HFF-Myc (cell line): Measurements from ENCODE around the gene ANO5.

Source experiments
- DNase-seq: peaks from one replicate; pipeline ENCODE4 v3.0.0-alpha.2; 2011; ENCODE audit warnings: low read depth; ENCODE audit errors: extremely low read depth
- H3K4me3 ChIP-seq: replicated peaks from 2 replicates; pipeline ENCODE4 v1.5.1; 2011; ENCODE audit warnings: low read depth, mild to moderate bottlenecking, control low read depth, low read length
- CTCF ChIP-seq: IDR thresholded peaks from 2 replicates; pipeline ENCODE4 v1.5.1; 2012; ENCODE audit warnings: mild to moderate bottlenecking, low read depth, low read length, control low read depth; ENCODE audit errors: missing control alignments

ANO5 gene

DNA sequence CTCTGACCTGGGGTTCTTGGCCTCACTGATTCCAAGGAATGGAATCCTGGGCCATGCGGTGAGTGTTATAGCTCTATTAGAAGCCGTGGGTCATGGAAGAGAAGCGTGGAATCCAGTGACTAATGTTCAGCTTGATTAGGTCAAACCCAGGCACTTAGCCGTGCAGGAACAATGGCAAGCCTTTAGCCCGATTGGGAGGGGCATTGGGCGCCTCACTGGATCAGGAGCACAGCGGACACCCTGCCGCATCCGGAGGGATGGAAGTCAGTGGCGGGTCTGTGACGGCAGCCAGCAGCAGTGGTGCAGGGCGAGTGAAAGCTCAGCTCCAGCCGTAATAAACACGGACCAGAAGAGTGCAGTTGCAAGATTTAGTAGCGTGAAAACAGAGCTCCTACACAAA, 124.8 kb downstream of the ANO5 start:
- no peak for TF ChIP-seq CTCF
- no peak overlapping the region for H3K4me3 ChIP-seq
- no peak for DNase-seq

GRCh38 chr11:22331771-22332170, 138.9 kb downstream of the ANO5 start:
- no peak for TF ChIP-seq CTCF
- no peak for DNase-seq

More at GRCh38 chr11:22331771-22332170, 138.9 kb downstream of the ANO5 start:
- H3K4me3 ChIP-seq = no peak overlapping the region
